Stimulated activated CD4-positive, alpha-beta T cell treated with anti-CD3 and anti-CD28 coated beads, Interleukin-15, amount 100 ng/mL, for 48 hours (primary cell): ENCODE data around the gene GPN2.
A peak's percentile ranks its signal among the peaks of the same experiment; 100 is the strongest.
"Not testable (repeated sequence)": the region's sequence is repeated elsewhere in the genome, so short reads cannot be mapped to it uniquely, and the experiment has no call there.

Experiments
- DNase-seq, 2 donors: peaks; one replicate each; pipeline ENCODE4 v3.0.0-alpha.2; 2020; ENCODE audit warnings: low read depth in 2 of 2

The GPN2 gene

GRCh38 chr1:26858160-26858559 is 31.9 kb downstream of the GPN2 start:
- no peak for DNase-seq

GRCh38 chr1:26857473-26858060 is 32.5 kb downstream of the GPN2 start:
- DNase-seq, result no peak

DNA sequence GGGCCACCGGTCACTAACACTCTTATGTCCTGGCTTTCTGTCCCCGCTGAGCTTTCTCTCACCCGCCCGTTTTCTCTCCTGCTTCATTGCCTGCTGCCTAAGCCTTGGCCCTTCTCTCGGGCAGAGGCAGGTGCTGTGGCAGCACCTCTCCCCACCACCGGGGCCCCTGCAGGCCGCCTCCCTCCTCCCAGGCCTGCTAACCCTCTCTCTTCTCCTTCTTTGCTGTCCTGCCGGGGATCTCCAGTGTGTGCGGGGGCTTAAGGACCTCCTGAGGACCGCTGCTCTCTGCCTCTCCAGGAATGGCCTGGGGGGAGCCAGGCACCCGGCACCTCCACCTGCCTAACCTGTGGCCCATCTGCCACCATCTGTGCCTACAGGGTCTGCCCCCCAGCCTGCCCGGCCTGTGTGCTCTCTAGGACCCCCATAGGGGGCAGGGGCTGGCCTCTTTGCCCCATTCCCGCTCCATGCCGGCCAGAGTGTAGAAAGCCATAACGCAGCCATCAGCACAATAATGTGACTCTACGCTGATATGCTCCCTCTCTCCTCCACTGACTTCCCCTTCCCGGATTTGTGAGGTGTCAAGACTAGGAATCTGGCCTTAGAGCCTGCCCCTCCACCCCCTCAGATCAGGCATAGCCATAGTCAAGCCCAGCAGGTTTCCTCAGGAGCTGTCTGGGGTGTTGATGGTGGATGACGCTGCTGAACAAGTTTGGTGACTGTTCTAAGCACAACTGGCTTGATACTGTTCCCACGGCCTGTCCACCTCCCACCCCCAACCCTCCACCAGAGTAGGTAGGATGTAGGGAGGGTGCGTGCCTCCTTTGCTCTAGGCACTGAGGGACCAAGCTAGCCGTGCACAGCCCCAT is 33.2 kb downstream of the GPN2 start:
- DNase-seq, result no peak

DNA sequence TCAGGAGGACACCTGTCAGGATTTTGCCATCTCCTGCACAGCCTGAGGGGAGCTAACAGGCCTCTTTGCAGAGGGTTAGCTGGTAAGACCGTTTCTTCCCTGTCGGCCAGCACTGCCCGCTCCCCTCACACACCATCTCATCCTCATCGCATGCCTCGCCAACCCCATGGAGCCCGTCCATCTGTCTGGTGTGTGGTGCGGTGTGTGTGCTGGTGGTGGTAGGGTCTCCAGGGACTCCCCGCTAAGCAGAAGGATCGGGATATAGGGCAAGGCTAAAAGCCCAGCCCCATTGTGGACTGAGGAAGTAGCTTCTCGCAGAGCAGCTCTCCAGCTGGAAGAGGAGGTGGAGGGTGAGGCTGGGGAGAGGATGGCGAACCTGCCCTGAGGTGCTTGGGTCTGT is 33.9 kb downstream of the GPN2 start:
- DNase-seq, result no peak

- no peak for DNase-seq
Observed at GRCh38 chr1:26855636-26856035, 34.4 kb downstream of the GPN2 start.

GRCh38 chr1:26854906-26855305 is 35.2 kb downstream of the GPN2 start:
- DNase-seq, result no peak

- no peak for DNase-seq
Observed at GRCh38 chr1:26853600-26853999, 36.5 kb downstream of the GPN2 start.

- peak; percentile 52 to 70 for DNase-seq
Observed at GRCh38 chr1:26853156-26853555, 36.9 kb downstream of the GPN2 start.

GRCh38 chr1:26852701-26853100 is 37.4 kb downstream of the GPN2 start:
- no peak for DNase-seq

DNA sequence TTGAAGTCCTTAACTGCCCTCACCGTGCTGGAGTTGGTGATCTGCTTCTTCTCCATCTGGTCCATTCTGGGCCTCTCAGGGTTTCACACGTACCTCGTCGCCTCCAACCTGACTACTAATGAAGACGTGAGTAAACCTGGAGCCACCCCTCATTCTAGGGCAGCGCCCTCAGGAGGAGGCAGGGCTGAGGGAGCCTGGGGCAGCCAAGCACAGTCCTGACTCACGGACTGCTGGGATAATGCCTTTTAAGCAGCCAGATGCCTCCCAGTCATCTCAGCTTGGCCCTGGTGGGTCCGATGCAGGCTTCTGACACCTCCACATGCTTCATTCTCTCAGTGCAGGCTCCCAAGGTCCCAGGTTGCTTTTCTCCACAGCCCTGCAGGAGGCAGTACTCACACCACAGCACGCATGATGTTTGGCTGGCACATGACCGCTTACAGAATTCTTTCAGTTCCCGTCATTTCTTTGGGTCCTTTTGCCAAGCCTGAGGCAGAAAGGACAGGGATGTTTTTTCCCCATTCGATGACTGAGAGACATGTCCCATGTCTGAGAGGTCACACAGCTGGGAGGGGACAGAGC is 38.9 kb downstream of the GPN2 start:
- DNase-seq, result no peak

DNA sequence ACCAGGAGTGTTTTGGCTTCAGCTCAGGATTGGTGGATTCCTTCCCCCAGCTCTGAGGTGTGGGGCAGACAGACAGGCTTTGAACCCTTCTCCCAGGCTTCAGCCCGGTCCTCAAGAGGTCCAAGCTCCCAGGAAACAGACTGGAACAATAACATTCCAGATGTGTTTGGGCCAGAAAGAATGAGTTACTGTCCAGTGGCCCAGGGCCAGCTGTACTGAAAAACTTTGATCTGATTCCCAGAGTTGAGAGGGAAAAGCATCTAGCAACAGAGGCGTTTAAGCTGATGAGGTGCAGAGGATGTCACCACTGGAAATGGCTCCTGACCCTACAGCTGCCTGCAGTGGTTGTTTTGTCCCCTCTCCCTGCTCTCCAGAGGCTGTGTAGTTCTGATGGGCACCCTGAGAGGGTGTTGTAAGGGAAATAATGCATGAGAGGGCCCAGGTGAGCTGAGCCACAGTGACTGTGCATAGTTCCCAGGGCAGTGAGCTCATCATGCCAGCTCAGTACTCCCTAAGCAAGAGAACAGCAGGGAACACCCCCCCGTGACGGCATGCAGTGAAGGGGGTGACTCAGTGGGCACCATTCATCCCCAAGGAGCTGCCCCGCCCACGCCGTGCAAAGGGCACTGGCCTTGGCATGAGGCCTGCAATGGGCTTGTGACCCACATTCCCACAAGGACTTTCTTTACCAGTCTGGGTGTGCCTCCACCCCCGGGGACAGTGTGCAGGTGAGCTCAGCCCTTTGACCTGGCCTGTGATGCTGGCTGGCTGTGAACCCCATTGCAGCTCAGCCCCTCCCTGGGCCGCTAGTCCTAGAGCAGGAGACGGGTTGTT is 40.9 kb downstream of the GPN2 start:
- DNase-seq, result no peak

DNA sequence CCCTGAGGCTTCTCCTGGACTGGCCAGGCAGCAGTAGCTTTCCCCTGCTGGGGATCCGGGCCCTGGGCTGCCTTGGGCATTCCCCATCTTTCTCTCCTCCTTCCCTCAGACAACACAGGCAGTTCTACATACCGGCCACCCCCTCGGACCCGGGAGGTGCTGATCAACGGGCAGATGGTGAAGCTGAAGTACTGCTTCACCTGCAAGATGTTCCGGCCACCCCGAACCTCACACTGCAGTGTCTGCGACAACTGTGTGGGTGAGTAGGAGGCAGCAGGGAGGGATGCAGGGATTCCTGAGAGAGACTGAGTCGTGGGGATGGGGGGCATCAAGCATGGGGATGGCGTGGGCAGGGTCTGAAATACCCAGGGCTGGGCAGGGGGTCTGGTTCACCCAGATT is 41.6 kb downstream of the GPN2 start:
- DNase-seq, result no peak

DNA sequence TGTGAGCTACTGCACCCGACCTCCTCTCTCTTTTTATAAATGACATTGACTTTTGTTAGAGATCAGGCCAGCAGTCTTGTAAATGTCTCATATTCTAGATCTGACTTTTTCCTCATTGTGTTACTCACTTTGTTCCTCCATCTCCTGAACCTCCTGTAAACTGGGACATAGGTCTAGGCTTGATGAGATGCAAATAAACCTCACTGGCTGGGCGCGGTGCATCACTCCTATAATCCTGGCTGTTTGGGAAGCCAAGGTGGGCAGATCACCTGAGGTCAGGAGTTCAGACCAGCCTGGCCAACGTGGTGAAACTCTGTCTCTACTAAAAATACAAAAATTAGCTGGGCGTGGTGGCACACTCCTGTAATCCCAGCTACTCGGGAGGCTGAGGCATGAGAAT is 42.3 kb downstream of the GPN2 start:
- not testable (repeated sequence) for DNase-seq

DNA sequence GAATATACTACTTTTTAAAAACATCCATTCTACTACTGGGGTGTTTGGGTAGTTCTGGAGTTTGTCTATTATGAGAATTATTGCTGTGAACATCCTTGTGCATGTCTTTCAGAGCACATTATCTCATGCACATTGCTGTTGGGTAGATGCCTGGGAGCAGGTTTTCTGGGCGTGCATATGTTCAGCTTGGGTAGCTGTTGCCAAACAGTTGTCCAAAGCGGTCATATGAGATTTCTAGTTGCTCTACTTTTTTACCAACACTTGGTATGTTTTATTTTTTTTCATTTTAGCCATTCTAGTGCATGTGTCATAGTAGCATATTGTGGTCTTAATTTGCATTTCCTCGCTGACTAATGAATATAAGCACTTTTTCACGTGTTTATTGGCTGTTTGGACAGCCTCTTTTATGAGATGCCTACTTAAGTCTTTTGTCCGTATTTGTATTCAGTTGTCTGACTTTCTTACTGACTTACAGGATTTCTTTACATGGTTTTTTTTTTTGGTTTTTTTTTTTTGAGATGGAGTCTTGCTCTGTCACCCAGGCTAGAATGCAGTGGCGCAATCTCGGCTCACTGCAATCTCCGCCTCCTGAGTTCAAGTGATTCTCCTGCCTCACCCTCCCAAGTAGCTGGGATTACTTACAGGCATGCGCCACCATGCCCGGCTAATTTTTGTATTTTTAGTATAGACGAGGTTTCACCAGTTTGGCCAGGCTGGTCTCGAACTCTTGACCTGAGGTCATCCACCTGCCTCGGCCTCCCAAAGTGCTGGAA is 45.5 kb downstream of the GPN2 start:
- DNase-seq, result no peak

DNA sequence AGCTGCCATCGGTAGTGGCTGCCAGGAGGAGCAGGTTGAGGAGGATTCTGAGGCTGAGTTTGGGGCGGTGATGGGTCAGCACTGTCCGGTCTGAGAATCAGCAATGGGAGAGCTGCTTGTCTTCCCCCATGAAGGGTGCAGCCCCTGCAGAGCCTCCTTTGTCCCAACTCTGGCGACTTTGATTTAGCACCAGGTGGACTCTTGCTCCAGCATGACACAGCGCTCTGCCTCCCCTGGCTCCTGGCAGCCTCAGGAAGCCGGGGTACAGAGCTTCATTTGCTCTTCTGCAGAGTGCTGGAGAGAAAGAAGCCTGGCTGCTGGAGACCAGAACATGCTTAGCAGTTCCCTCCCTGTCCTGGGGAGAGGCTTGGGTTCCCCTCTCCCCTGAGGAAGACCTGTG is 50.3 kb downstream of the GPN2 start:
- no peak for DNase-seq

- no peak for DNase-seq
Observed at GRCh38 chr1:26839339-26839722, 50.8 kb downstream of the GPN2 start.

- peak in 1 of 2 donors; percentile 38 for DNase-seq
Observed at GRCh38 chr1:26838474-26839338, 51.4 kb downstream of the GPN2 start.

DNA sequence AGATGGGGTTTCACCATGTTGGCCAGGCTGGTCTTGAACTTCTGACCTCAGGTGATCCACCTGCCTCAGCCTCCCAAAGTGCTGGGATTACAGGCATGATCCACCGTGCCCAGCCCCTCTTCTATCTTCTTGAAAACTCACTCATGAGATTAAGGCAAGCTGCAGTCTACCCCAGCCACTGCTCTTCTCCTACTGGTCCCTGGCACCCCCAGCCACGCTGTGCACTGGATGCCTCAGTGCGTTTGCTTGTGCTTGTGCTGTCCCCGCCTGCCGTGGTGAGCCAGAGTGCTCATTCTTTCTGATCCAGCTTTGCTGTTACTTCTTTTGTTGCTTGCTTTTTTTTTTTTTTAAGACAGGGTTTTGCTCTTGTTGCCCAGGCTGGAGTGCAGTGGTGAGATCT is 52.4 kb downstream of the GPN2 start:
- not testable (repeated sequence) for DNase-seq

GRCh38 chr1:26833432-26834405 is 56.4 kb downstream of the GPN2 start:
- peak; percentile 69 to 75 for DNase-seq
